OCI-LY7 (cell line): ENCODE data around the gene PPP1R9B.

ENCODE experiments used
- EZH2phosphoT487 ChIP-seq: fragments of 200-600 bp; sonication (generic); IDR thresholded peaks from 2 replicates; pipeline ENCODE4 v1.6.1; 2018; ENCODE audit warnings: low read depth, borderline replicate concordance, mild to moderate bottlenecking, mixed run types, antibody characterized with exemption, low read length, moderate library complexity, mixed read lengths
- TF ChIP-seq, protein P1 (sequence below): fragments of 200-600 bp; sonication (generic); conservative IDR thresholded peaks from 2 replicates; pipeline ENCODE4 v1.5.1; 2014; ENCODE audit warnings: mild to moderate bottlenecking, antibody characterized with exemption, low read length, moderate library complexity, mixed read lengths

DNA sequence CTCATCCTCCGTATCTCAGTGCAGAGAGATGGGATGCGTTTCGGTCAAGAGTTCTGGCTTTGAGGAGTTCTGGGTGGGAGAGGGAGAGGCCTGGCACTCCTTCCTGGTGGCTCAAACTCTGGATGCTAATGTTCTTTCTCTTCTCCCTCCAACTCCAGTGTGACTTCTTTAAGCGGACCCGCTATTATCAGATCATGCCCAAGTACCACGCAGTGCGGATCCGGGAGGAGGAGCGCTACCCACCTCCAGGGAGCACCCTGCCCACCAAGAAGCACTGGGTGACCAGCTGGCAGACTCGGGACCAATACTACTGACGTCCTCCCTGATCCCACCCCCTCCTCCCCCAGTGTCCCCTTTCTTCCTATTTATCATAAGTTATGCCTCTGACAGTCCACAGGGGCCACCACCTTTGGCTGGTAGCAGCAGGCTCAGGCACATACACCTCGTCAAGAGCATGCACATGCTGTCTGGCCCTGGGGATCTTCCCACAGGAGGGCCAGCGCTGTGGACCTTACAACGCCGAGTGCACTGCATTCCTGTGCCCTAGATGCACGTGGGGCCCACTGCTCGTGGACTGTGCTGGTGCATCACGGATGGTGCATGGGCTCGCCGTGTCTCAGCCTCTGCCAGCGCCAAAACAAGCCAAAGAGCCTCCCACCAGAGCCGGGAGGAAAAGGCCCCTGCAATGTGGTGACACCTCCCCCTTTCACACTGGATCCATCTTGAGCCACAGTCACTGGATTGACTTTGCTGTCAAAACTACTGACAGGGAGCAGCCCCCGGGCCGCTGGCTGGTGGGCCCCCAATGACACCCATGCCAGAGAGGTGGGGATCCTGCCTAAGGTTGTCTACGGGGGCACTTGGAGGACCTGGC is 61.3 kb downstream of the PPP1R9B start:
- TF ChIP-seq, protein P1, sequence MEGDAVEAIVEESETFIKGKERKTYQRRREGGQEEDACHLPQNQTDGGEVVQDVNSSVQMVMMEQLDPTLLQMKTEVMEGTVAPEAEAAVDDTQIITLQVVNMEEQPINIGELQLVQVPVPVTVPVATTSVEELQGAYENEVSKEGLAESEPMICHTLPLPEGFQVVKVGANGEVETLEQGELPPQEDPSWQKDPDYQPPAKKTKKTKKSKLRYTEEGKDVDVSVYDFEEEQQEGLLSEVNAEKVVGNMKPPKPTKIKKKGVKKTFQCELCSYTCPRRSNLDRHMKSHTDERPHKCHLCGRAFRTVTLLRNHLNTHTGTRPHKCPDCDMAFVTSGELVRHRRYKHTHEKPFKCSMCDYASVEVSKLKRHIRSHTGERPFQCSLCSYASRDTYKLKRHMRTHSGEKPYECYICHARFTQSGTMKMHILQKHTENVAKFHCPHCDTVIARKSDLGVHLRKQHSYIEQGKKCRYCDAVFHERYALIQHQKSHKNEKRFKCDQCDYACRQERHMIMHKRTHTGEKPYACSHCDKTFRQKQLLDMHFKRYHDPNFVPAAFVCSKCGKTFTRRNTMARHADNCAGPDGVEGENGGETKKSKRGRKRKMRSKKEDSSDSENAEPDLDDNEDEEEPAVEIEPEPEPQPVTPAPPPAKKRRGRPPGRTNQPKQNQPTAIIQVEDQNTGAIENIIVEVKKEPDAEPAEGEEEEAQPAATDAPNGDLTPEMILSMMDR, result no peak
- TF ChIP-seq EZH2phosphoT487, result no peak
